B cell (primary cell): ENCODE results near the gene KAT14. TPM values are rescaled to one million over a fixed set of nuclear protein-coding genes. Genes with fewer than 3 reads are reported as not detected.
"Not testable (repeated sequence)": the region's sequence is repeated elsewhere in the genome, so short reads cannot be mapped to it uniquely, and the experiment has no call there.

ENCODE experiments used
- ATAC-seq: fragments of 200-7000 bp; cut with Tn5 transposase; one replicate; pipeline ENCODE4 v1.10.0; 2021; ENCODE audit warnings: low read depth, mild to moderate bottlenecking, moderate number of reproducible peaks, moderate library complexity
- CTCF ChIA-PET: fragments of 350-600 bp; sonication (Branson Sonifier 250); formaldehyde crosslinking; loops from one replicate; lab custom pipeline; 2021; ENCODE audit warnings: antibody characterized with exemption, inconsistent platforms; lab: Charles Lee
- POLR2A ChIA-PET: fragments of 350-600 bp; sonication (Branson Sonifier 250); formaldehyde crosslinking; loops from one replicate; lab custom pipeline; 2021; ENCODE audit warnings: antibody characterized with exemption; lab: Charles Lee
- DNase-seq: peaks from one replicate; pipeline ENCODE4 v3.0.0; 2013
- H2AFZ ChIP-seq: 2 replicates; pipeline ENCODE4 v1.6.1; 2012; ENCODE audit warnings: mild to moderate bottlenecking, low read depth, low read length; ENCODE audit not compliant: insufficient read depth, poor library complexity, severe bottlenecking
- H3K27ac ChIP-seq, 2 donors: 1 replicate in 1 of 2; 2 replicates in 1 of 2; pipeline ENCODE4 v1.5.1; 2012 to 2013; ENCODE audit warnings: low read length in 2 of 2, mild to moderate bottlenecking in 2 of 2, moderate library complexity in 1 of 2
- H3K27me3 ChIP-seq, 4 experiments: fragments of 200-600 bp in 1 of 4; sonication (generic) in 1 of 4; replicated peaks in 1 of 4; 1 replicate in 2 of 4; 2 replicates in 2 of 4; pipeline versions ENCODE4 v1.6.1 to v1.7.0; 2013 to 2016; ENCODE audit warnings: low read length in 3 of 4, mild to moderate bottlenecking in 2 of 4, mixed read lengths in 1 of 4, moderate library complexity in 1 of 4; ENCODE audit not compliant: insufficient read depth in 4 of 4, control insufficient read depth in 3 of 4; ENCODE audit errors: control extremely low read depth in 1 of 4
- H3K36me3 ChIP-seq, 2 experiments: replicated peaks in 1 of 2; 1 replicate in 1 of 2; 2 replicates in 1 of 2; pipeline versions ENCODE4 v1.6.1 to v1.7.1; 2013; ENCODE audit warnings: low read length in 1 of 2; ENCODE audit not compliant: insufficient read depth in 2 of 2, control insufficient read depth in 1 of 2; ENCODE audit errors: control extremely low read depth in 1 of 2, extremely low read depth in 1 of 2
- H3K4me1 ChIP-seq, 2 donors: fragments of 200-600 bp in 1 of 2; sonication (generic) in 1 of 2; 1 replicate in 1 of 2; 2 replicates in 1 of 2; pipeline versions ENCODE4 v1.5.1 to v1.6.1; 2013 to 2017; ENCODE audit warnings: low read length in 2 of 2; ENCODE audit not compliant: control insufficient read depth in 2 of 2, insufficient read depth in 2 of 2
- H3K4me2 ChIP-seq: replicated peaks from 2 replicates; pipeline ENCODE3; 2012; ENCODE audit warnings: mild to moderate bottlenecking, low read depth, low read length; ENCODE audit not compliant: poor library complexity, severe bottlenecking
- H3K4me3 ChIP-seq, 5 experiments: fragments of 200-600 bp in 1 of 5; sonication (generic) in 1 of 5; 1 replicate in 3 of 5; 2 replicates in 2 of 5; pipeline versions ENCODE4 v1.5.1 to v1.7.0; 2011 to 2016; ENCODE audit warnings: low read length in 4 of 5, mild to moderate bottlenecking in 4 of 5, low read depth in 2 of 5, control low read depth in 1 of 5, moderate library complexity in 1 of 5; ENCODE audit not compliant: insufficient read depth in 1 of 5; ENCODE audit errors: control extremely low read depth in 1 of 5, extremely low read depth in 1 of 5
- H3K79me2 ChIP-seq: fragments of 200-600 bp; sonication (generic); one replicate; pipeline ENCODE4 v1.6.0; 2016; ENCODE audit warnings: low read length; ENCODE audit not compliant: control insufficient read depth, insufficient read depth
- H3K9ac ChIP-seq: fragments of 200-600 bp; sonication (generic); 2 replicates; pipeline ENCODE4 v1.6.1; 2017; ENCODE audit warnings: mild to moderate bottlenecking, low read length, moderate library complexity
- H3K9me3 ChIP-seq, 3 donors: one replicate each; pipeline versions ENCODE4 v1.6.1 to v1.7.1; 2013; ENCODE audit warnings: low read length in 2 of 3; ENCODE audit not compliant: control insufficient read depth in 2 of 3, insufficient read depth in 1 of 3; ENCODE audit errors: control extremely low read depth in 1 of 3
- H4K20me1 ChIP-seq: 2 replicates; pipeline ENCODE4 v1.6.0; 2012; ENCODE audit warnings: mild to moderate bottlenecking, low read length; ENCODE audit not compliant: insufficient read depth, control insufficient read depth, poor library complexity, severe bottlenecking
- H3K27ac Mint-ChIP-seq: one replicate; pipeline ENCODE4 v1.8.0; 2021; ENCODE audit warnings: mixed read lengths
- H3K27me3 Mint-ChIP-seq: one replicate; pipeline ENCODE4 v1.8.0; 2021; ENCODE audit warnings: mixed read lengths
- H3K4me1 Mint-ChIP-seq: one replicate; pipeline ENCODE4 v1.8.0; 2021; ENCODE audit warnings: mixed read lengths
- H3K4me3 Mint-ChIP-seq: one replicate; pipeline ENCODE4 v1.8.0; 2021; ENCODE audit warnings: mixed read lengths
- H3K9me3 Mint-ChIP-seq: one replicate; pipeline ENCODE4 v1.8.0; 2022; ENCODE audit warnings: mixed read lengths; ENCODE audit not compliant: insufficient read depth
- CTCF ChIP-seq: fragments of 200-600 bp; IDR thresholded peaks from one replicate; pipeline ENCODE4 v1.8.0; 2022; ENCODE audit warnings: antibody characterized with exemption, mild to moderate bottlenecking
- EZH2 ChIP-seq: IDR thresholded peaks from 2 replicates; pipeline ENCODE4 v1.6.1; 2012; ENCODE audit warnings: borderline replicate concordance, low read depth, mild to moderate bottlenecking, moderate library complexity, low read length; ENCODE audit not compliant: insufficient read depth, poor library complexity, severe bottlenecking
- WGBS: methylation state at CpG from one replicate; pipeline ENCODE4 v1.1.5; 2013; ENCODE audit warnings: missing lambda C conversion rate; ENCODE audit not compliant: insufficient coverage; 5-methylcytosine and 5-hydroxymethylcytosine counted together
- intact Hi-C: fragments of 100-400 bp; cut with micrococcal nuclease; formaldehyde crosslinking; loops from one replicate; pipeline ENCODE4 v1.10.0; 2022
- polyA minus RNA-seq: library from RNA; depleted of rRNA, polyadenylated mRNA; stranded (reverse); fragments of >200 nt; gene quantifications from 2 replicates; pipeline ENCODE4 v1.2.3, GENCODE V29; 2012
- polyA plus RNA-seq: library from polyadenylated mRNA; depleted of rRNA; stranded (reverse); fragments of >200 nt; gene quantifications from 2 replicates; pipeline ENCODE4 v1.2.3, GENCODE V29; 2012
- total RNA-seq, 2 donors: library from RNA; stranded (reverse); fragments of 120-200 nt in 1 of 2; gene quantifications; 1 replicate in 1 of 2; 2 replicates in 1 of 2; pipeline versions ENCODE4 v1.2.3 to v1.2.4, GENCODE V29; 2013 to 2022

Gene KAT14
- total RNA-seq (15.1 and 15.5 TPM in 2 replicates), polyA plus RNA-seq (7.9 and 9.9 TPM in 2 replicates), polyA minus RNA-seq (8.0 and 11.9 TPM in 2 replicates)
- total RNA-seq (2013) = 18.4 TPM

- Mint-ChIP-seq H3K4me3 (peak within 1 kb of the TSS; percentile 92), H3K27me3 (no peaks in the 10 kb centered on the region), H3K9me3 (no peaks in the 10 kb centered on the region), H3K27ac (peak within 1 kb of the TSS; percentile 95), H3K4me1 (peaks cover 27% of the 10 kb centered on the region)
- H3K36me3 ChIP-seq = no peaks in the 10 kb centered on the region
- H3K27me3 ChIP-seq = peaks cover 0 to 4% (median 0%) of the 10 kb centered on the region in 4 experiments
- CTCF ChIA-PET = interaction anchor here (0.9 to 1.5 kb wide), 2 partner anchors 455 to 459 kb away, joined by 3 to 7 read pairs; partner anchors contain the start of gene RRBP1
- H3K4me3 ChIP-seq = peak within 1 kb of the TSS; percentile 48 to 93 (median 85)
- H4K20me1 ChIP-seq = peaks cover 14% of the 10 kb centered on the region
- WGBS = under 1% methylated on average over 86 of the region's 87 CpGs
- peaks cover 15 to 25% of the 10 kb centered on the region in 2 donors for H3K4me1 ChIP-seq
- H3K27ac ChIP-seq = peak within 1 kb of the TSS; percentile 65 to 77
- peak within 1 kb of the TSS; percentile 79 for H3K9ac ChIP-seq
- TF ChIP-seq EZH2 = no peak
- no peak for TF ChIP-seq CTCF
- peak within 1 kb of the TSS; percentile 100 for H2AFZ ChIP-seq
- ATAC-seq (peak; percentile 88), DNase-seq (peak; percentile 97)
- intact Hi-C loops = loop anchor here (1.0 to 5.0 kb wide), 8 partner anchors 151 to 655 kb away; partner anchors contain the start of genes DSTN, DTD1, MGME1 and RRBP1
- no peaks in the 10 kb centered on the region for H3K9me3 ChIP-seq
- H3K79me2 ChIP-seq = peaks cover 26% of the 10 kb centered on the region
- H3K4me2 ChIP-seq = peak within 1 kb of the TSS; percentile 98
- POLR2A ChIA-PET = interaction anchor here (0.5 to 1.2 kb wide), 4 partner anchors 135 to 329 kb away, joined by 3 to 7 read pairs (median 4); partner anchors contain the start of genes DZANK1 and ZNF133
Measured at GRCh38 chr20:18137412-18138265, at the start of gene KAT14, which contains the start of gene PET117. TSS of gene KAT14 (plus strand) at chr20:18137863. CDS start at chr20:18142661, 4,798 bp downstream. TSS of gene PET117 (plus strand) at chr20:18137863. CDS start at chr20:18137956, 93 bp downstream.

GRCh38 chr20:18088298-18088697 is 49.4 kb upstream of the KAT14 start:
- H3K4me1 Mint-ChIP-seq, H3K4me1 ChIP-seq, H3K27me3 ChIP-seq, POLR2A ChIA-PET, H3K36me3 ChIP-seq, H3K9ac ChIP-seq, H3K9me3 Mint-ChIP-seq, H3K4me3 ChIP-seq, ATAC-seq, H3K4me3 Mint-ChIP-seq, DNase-seq, H3K4me2 ChIP-seq, H3K27ac Mint-ChIP-seq, H3K9me3 ChIP-seq, CTCF ChIA-PET, H2AFZ ChIP-seq, H3K27ac ChIP-seq, intact Hi-C loops, H4K20me1 ChIP-seq, H3K79me2 ChIP-seq: not testable (repeated sequence)
- peaks cover 13% of the 10 kb centered on the region for H3K27me3 Mint-ChIP-seq
- 87% methylated on average over 2 of the region's 3 CpGs for WGBS

GRCh38 chr20:18088841-18089240 is 48.8 kb upstream of the KAT14 start:
- H3K4me3 Mint-ChIP-seq, H3K9me3 Mint-ChIP-seq, H3K4me3 ChIP-seq, H3K4me1 Mint-ChIP-seq, H2AFZ ChIP-seq, H3K27me3 ChIP-seq, intact Hi-C loops, DNase-seq, H3K4me2 ChIP-seq, H3K36me3 ChIP-seq, H3K27ac Mint-ChIP-seq, H4K20me1 ChIP-seq, POLR2A ChIA-PET, H3K79me2 ChIP-seq, H3K4me1 ChIP-seq, CTCF ChIA-PET, H3K9ac ChIP-seq, H3K27ac ChIP-seq, ATAC-seq, H3K9me3 ChIP-seq: not testable (repeated sequence)
- WGBS = 90% methylated on average over 4 of the region's 11 CpGs
- peaks cover 13% of the 10 kb centered on the region for H3K27me3 Mint-ChIP-seq
